HEK293T (cell line): ENCODE measurements around the gene PSTK.

Source experiments
- FOXA1 ChIP-seq: fragments of 450-650 bp; IDR thresholded peaks from 2 replicates; pipeline ENCODE4 v1.6.1; 2016; ENCODE audit warnings: mild to moderate bottlenecking
- NFRKB ChIP-seq: fragments of 450-650 bp; IDR thresholded peaks from 2 replicates; pipeline ENCODE4 v1.6.1; 2016; ENCODE audit warnings: mild to moderate bottlenecking, moderate library complexity

DNA sequence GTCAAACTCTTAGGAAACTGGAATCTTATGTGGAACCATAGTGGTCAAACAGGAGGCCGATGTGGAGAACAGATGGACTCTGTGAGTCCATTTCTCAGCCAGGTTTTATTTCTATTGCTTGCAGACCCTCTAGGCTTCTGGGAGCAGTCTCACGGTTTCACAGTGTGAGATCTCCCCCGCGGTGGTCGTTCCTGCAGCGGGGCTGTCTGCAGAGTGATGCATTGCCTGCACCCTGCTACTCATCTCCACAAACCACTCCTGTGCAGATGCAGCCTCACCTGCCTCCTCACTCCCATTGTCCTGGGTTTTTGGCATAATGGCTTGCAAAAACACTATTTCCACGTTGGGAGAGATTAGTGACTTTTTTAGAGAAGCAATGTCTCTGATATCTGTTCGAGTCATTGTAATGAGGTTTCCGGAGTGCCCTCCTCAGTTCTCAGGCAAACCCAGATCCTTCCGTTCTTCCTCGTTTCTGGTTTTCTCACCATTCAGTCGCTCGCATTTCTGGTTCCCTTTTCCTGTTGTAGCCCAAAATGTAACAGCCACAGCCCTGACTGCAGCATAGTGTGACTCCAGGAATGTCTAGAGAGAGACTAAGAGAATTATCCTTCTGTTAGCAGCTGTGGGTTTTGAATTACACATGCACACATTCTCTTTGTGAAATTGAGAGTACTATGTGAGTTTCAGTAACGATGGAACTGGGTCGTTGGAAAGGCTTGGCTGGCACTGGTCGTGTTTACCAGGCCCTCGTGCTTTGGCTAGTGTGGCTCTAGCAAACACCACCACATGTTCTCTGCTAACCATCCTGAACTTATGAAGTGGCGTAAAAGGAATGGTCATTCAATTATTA, 58.8 kb downstream of the PSTK start:
- TF ChIP-seq NFRKB (no peak), FOXA1 (no peak)
